ENCODE data around the gene ALAD. TPM values are rescaled to one million over a fixed set of nuclear protein-coding genes. Genes with fewer than 3 reads are reported as not detected.

ALAD gene
- total and polyA plus RNA-seq, 2 of the 8 experiments (the other 6 are each of a cell fraction or from before 2014, with no cell fraction given): 8.2 to 15.3 TPM

DNA sequence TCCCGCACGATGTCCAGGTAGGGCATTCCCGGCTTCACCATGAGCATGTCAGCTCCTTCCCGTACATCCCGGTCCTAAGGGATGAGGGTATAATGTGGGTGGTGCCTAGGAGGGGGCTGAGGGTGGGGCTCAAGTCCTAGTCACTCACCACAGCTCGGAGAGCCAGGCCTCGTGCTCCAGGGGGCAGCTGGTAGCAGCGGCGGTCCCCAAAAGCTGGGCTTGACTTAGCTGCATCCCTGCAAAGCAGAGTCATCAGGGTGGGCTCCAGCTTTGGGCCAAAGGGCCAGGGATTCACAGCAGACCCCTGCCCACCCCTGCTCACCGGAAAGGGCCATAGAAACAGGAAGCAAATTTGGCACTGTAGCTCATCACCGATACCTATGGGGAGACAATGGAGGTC, 11.6 kb downstream of the ALAD start:
- H3K4me2 ChIP-seq (ENCODE audit: insufficient read depth in 1 of 2, low read depth in 2 of 2, low read length in 2 of 2): no peak overlapping the region
- H2BK5ac ChIP-seq (ENCODE audit: low read depth, low read length): no peak overlapping the region
- no peak overlapping the region for H4K91ac ChIP-seq (replicated peaks; ENCODE audit: insufficient read length, low read length)
- H3K36me3 ChIP-seq (ENCODE audit: control insufficient read depth in 2 of 4, insufficient read depth in 4 of 4, low read length in 3 of 4): peaks cover 0 to 12% (median 5%) of the 10 kb centered on the region in 4 experiments; a peak in 5 of 8 replicates
- H3K4me3 ChIP-seq (ENCODE audit: extremely low read depth in 1 of 4, insufficient read depth in 2 of 4, low read depth in 3 of 4, low read length in 4 of 4): no peak overlapping the region
- ChIA-PET POLR2A (ENCODE audit: partially characterized antibody) (no interaction called here), CTCF (ENCODE audit: partially characterized antibody) (interaction anchor here (0.6 to 1.6 kb wide), 3 partner anchors 9 to 13 kb away, joined by 3 read pairs; no protein-coding TSS in a partner anchor)
- no peak overlapping the region for H3K23ac ChIP-seq (ENCODE audit: insufficient read length)
- H3K4me1 ChIP-seq (replicated peaks in 1 of 4; ENCODE audit: control insufficient read depth in 3 of 4, insufficient read depth in 4 of 4, low read length in 3 of 4): no peaks in the 10 kb centered on the region
- no peak overlapping the region for H4K5ac ChIP-seq (ENCODE audit: insufficient read length, low read depth, low read length)
- no peak overlapping the region for H3K14ac ChIP-seq (ENCODE audit: insufficient read length)
- no peak overlapping the region for H2AK5ac ChIP-seq (ENCODE audit: low read depth, low read length)
- FAIRE-seq: no peak
- H3K9me3 ChIP-seq (ENCODE audit: insufficient read depth in 2 of 2, low read depth in 1 of 2, low read length in 1 of 2): no peaks in the 10 kb centered on the region
- WGBS, 2 experiments (ENCODE audit: extremely low coverage in 1 of 2, insufficient coverage in 1 of 2, insufficient read length in 1 of 2, insufficient replicate concordance in 2 of 2, low coverage in 1 of 2, low lambda C conversion rate in 2 of 2, missing lambda C conversion rate in 1 of 2): 95% methylated on average over 11 of the region's 11 CpGs; no CpG with 5 or more reads in 1 of the 2 experiments
- peaks cover 0 to 2% of the 10 kb centered on the region in 2 experiments for H4K20me1 ChIP-seq (replicated peaks in 1 of 2; ENCODE audit: control insufficient read depth in 1 of 2, insufficient read depth in 2 of 2, low read length in 2 of 2)
- H3K9ac ChIP-seq (replicated peaks in 1 of 4; ENCODE audit: extremely low read depth in 1 of 4, low read depth in 3 of 4, low read length in 3 of 4): no peak overlapping the region
- H3K79me1 ChIP-seq (ENCODE audit: low read depth, low read length): no peaks in the 10 kb centered on the region
- no peaks in the 10 kb centered on the region for H3K79me2 ChIP-seq (ENCODE audit: control insufficient read depth in 1 of 2, insufficient read depth in 2 of 2, low read length in 2 of 2)
- H3K23me2 ChIP-seq (ENCODE audit: low read depth, low read length): no peaks in the 10 kb centered on the region
- no peaks in the 10 kb centered on the region for H3K27me3 ChIP-seq (replicated peaks in 1 of 4; ENCODE audit: control insufficient read depth in 3 of 4, extremely low read depth in 1 of 4, insufficient read depth in 3 of 4, low read length in 3 of 4)
- DNase-seq (ENCODE audit: low read depth in 1 of 2, low spot score in 2 of 2): no peak
- H3K4ac ChIP-seq (replicated peaks; ENCODE audit: insufficient read length, low read depth, low read length): no peak overlapping the region
- H3K18ac ChIP-seq (ENCODE audit: extremely low read depth, low read length): no peak overlapping the region
- H3K27ac ChIP-seq (ENCODE audit: low read depth, low read length): no peak overlapping the region
- H4K8ac ChIP-seq (ENCODE audit: extremely low read depth, insufficient read depth, low read length): no peak overlapping the region
- H2BK120ac ChIP-seq (replicated peaks; ENCODE audit: low read depth, low read length): no peak overlapping the region
- H2BK15ac ChIP-seq (ENCODE audit: low read length): no peak overlapping the region
- no peak overlapping the region for H2AFZ ChIP-seq (ENCODE audit: low read length)
- H2BK12ac ChIP-seq (ENCODE audit: low read depth, low read length): no peak overlapping the region
- no peak overlapping the region for H3K56ac ChIP-seq (replicated peaks; ENCODE audit: insufficient read length, low read depth, low read length)
- no peak overlapping the region for H2BK20ac ChIP-seq (ENCODE audit: low read length)
- TF ChIP-seq BCL11A (IDR thresholded peaks at IDR 0.05; ENCODE audit: low read depth in 2 of 2, low read length in 2 of 2) (no peak), SP1 (IDR thresholded peaks at IDR 0.05; ENCODE audit: low read depth, low read length) (no peak), CBX8 (IDR thresholded peaks at IDR 0.05; ENCODE audit: borderline replicate concordance, low read depth, low read length) (no peak), RNF2 (IDR thresholded peaks at IDR 0.05; ENCODE audit: borderline replicate concordance, low read depth, low read length, missing control alignments, poor library complexity, severe bottlenecking) (no peak), KDM5A (IDR thresholded peaks at IDR 0.05; ENCODE audit: low read length) (no peak), CHD2 (IDR thresholded peaks at IDR 0.05; ENCODE audit: low read length) (no peak), BACH1 (IDR thresholded peaks at IDR 0.05; ENCODE audit: low read length) (no peak), CHD1 (IDR thresholded peaks at IDR 0.05; ENCODE audit: low read depth, low read length) (no peak), POLR2AphosphoS5 (IDR thresholded peaks at IDR 0.05; ENCODE audit: low read depth, low read length) (no peak), JUND (IDR thresholded peaks at IDR 0.05; ENCODE audit: low read length) (no peak), RAD21 (IDR thresholded peaks at IDR 0.05 in 1 of 2, conservative IDR thresholded peaks at IDR 0.05 in 1 of 2; ENCODE audit: low read depth in 2 of 2, low read length in 2 of 2) (no peak), FOSL1 (IDR thresholded peaks at IDR 0.05; ENCODE audit: insufficient read depth, low read depth, low read length) (no peak), ATF3 (IDR thresholded peaks at IDR 0.05; ENCODE audit: insufficient read depth, low read depth, low read length) (no peak)

Measured in H1 (cell line).